ENCODE data around the gene PIAS4.
"Not testable (repeated sequence)": the region's sequence is repeated elsewhere in the genome, so short reads cannot be mapped to it uniquely, and the experiment has no call there.

Gene PIAS4, protein sequence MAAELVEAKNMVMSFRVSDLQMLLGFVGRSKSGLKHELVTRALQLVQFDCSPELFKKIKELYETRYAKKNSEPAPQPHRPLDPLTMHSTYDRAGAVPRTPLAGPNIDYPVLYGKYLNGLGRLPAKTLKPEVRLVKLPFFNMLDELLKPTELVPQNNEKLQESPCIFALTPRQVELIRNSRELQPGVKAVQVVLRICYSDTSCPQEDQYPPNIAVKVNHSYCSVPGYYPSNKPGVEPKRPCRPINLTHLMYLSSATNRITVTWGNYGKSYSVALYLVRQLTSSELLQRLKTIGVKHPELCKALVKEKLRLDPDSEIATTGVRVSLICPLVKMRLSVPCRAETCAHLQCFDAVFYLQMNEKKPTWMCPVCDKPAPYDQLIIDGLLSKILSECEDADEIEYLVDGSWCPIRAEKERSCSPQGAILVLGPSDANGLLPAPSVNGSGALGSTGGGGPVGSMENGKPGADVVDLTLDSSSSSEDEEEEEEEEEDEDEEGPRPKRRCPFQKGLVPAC

DNA sequence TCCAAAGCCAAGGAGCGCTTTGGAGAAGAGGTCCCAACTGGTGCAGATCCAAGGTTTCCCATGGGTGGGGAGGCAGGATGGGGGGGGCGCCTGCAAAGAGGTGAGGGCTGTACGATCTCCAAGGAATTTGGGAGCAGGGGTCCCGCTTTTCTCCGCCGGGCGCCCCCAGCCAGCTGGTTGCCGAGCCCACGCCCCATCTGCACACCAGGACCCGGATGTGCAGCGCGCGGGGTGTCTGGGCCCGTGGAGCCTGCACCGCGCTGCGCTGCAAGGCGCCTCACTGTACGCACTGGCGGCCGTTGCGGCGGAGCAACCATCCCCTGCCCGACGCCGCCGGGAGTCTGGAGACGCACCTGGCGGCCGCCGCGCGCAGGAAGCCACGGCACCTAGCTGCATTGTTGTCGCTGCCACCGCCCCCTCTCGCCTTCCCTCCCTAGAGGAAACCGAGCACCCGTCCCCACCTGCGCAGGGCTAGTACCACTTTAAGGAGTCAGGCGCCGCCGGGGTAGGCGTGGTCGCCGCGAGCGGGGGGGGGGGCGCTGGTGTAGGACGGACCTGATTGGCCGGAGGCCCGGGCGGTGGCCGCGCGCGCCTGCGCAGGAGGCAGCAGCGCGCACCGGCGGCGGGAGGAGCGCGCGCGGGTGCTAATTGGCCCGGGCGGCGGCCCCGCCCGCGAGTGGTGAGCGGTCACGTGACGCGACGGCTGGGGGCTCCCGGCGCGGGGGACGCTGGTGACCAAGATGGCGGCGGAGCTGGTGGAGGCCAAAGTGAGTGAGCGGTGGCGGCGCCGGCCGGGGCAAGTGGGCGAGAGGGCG is at the start of gene PIAS4:
Gene PIAS4, plus strand, starts transcription at position 716 of the 815 bp plus-strand sequence. Its CDS starts 25 bp downstream, at position 741.
- DNase-seq, result peak; percentile 96

DNA sequence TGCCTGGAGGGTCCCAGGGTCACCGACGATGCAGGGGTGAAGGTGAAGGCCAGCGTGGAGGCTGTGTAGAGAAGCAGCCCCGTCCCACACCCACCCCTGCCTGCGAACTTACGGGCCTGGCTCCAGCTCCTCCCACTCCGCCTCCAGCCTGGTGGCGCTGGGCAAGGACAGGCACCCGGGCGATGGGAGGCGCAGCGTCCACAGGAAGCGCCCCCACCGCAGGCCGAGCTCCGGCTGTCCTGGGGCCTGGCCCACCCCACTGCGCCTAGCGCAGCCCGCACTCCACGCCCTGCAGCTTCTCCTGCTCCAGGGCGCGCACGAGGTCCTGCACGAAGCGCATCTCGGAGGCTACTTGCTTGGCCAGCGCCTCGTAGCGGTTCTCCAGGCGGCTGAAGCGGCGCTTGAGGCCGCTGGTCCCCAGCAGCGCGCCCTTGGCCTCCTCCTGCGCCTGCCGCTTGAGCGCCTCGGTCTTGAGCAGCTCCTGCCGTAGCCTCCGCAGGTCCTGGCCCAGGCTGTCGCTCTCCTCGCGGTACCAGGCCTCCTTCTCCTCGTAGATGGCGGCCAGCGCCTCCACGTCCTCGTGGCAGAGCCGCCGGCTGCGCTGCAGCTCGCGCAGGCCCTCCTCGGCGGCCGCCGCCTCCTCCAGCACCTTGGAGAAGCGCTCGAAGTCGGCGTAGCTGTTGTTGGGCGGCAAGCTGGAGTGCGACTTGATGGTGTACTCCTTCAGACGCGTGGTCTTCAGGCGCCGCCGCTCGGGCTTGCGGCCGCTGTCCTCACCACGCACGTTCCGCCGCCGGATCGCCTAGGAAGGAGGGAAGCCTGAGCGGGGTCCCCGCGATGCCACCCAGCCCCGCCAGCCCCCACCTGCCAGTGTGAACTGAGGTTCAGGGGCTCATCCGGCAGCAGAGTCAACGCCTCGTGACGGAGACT is 48.4 kb upstream of the PIAS4 start:
- no peak for DNase-seq

DNA sequence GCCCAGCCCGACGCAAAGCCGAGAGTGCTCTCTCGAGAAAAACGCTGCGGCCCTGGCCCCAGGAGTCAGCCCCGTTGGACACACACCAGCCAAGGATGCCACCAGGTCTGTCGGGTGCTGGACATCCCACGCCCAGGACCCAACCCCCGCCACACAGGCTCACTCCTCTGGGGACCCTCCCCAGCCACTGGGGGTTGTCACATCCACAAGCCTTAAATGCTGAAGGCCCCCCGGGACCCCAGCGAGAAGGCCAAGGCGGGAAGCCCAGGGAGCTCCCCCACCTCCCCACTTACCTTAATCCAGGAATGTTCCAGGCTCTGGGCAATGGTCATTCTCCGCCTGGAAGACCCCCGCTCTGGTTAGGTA is 47.8 kb upstream of the PIAS4 start:
- DNase-seq, result no peak

DNA sequence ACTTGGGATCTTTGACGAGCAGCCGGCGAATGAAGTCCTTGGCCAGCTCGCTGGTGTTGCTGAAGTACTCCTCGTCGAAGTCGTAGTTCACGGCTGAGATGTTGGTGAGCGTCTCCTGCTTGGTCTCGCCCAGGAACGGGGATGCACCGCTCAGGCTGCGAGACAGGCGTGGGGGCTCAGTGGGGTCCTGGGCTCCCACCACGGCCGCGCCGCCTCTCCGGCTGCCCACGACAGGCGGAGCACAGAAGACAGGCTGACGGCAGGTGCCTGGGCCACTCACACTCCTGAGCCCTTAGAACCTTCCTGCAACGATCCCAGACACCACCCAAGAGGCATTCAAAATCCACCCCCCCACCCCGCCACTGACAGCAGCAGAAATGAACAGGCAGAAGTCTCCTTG is 46.5 kb upstream of the PIAS4 start:
- DNase-seq, result no peak

DNA sequence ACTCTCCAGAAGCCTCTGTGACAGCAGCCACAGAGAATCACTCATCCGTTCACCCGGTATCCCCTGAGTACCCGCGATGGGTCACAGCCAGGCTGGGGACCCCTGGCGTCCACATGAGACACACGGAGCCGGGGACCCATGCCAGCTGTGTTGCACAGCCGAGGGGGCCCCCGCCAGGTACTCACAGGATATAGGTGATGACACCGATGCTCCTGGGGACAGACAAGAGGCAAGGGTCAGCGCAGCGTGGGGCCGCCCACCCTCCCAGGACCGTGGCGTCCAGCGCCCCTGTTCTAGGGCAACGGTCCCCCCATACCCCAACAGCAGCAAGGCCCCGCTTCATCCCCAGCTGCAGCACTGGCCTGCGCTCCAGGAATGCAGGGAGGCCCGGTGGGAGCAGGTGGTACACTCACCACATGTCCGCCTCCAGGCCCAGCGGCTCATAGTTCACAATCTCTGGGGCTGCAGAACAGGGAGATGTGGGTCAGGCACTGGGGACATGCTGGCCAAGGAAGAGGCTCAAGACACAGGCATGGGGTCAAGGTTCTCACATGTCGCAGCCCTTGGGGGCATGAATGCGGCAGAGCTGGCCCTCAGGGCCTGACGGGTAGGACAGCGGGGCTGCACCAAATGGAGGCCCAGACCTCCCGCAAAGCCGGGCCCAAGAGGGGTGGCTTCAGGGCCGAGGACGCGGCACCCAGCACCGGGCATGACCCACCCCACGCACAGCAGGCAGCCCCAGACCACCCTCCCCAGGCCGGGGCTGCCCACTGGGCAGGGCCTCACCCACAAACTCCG is 43.9 kb upstream of the PIAS4 start:
- no peak for DNase-seq

DNA sequence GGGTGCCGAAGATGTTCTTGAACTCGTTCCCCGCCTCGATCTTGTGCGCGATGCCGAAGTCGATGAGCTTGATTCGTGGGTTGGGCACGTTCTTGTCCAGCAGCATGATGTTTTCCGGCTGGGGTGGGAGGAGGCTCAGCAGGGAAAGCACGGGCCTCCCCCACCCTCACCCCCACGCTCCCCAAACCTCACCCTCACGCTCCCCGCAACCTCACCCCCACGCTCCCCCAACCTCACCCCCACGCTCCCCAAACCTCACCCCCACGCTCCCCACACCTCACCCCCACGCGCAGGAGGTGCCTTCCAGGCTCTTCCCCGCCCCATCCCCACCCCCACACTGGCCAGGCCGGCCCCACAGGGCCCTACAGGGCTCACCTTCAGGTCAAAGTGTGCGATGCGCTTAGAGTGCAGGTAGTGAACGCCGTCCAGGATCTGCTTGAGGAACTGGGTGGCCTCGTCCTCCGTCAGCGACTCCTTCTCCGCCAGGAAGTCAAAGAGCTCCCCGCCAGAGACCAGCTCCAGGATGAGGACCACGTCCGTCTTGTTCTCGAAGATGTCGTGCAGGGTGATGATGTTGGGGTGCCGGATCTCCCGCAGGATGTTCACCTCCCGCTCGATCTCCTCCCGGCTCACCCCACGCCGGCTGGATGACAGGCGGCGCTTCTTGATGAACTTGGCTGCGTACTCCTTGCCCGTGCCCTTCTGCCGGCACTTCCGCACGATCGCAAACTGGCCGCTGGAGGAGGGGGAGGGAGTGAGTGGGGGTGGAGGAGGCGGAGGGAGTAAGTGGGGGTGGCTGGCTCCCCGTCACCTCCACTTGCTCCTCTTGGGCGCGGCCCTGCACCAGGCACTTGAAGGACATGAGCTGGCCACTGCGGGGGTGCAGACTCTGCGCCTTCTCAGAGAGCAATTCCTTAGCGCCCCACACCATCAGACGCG is 43.0 kb upstream of the PIAS4 start:
- no peak for DNase-seq

DNA sequence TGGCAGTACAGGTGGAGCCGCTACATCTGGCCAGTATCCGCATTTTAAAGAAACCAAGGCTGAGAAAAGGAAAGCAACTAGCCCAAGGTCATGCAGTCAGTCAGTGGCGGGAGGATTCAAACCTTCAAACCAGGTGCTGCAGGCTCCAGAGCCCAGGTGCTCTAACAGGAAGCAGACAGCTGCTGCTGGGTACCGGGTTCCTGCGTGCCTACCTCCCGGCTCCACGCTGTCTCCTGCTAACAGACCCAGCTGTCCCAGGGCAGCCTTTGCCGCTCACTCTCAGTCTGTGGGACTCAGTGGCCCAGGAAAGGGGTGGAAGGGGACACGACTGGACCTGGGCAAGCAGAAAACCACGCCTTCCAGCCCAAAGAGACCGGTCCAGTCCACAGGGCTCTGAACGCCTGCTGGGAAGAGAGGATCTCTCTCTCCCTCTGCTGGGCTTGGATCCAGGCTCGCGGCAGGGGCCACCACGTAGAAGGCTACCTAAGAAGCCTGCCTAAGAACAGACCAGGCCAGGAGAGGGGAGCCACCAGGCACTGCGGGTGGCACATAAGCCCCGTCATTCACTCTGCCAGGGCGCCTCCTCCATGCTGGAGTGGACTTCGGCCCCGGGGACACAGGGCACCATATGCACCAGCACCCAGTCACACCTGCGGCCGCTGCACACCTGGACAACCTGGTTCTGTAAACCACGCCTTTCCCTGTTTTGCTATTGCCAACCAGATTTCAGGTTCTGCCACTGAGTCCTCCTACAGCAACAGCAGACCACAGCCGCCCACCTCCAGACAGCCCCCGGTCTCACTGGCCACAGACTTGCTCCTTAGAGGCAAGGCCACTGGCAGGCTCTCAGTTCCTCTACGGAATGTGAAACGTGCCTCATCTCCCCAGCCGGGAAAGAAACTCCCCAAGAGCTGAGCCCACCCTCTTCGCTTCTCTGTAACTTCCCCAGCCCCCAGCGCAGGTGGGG is 41.2 kb upstream of the PIAS4 start:
- no peak for DNase-seq

DNA sequence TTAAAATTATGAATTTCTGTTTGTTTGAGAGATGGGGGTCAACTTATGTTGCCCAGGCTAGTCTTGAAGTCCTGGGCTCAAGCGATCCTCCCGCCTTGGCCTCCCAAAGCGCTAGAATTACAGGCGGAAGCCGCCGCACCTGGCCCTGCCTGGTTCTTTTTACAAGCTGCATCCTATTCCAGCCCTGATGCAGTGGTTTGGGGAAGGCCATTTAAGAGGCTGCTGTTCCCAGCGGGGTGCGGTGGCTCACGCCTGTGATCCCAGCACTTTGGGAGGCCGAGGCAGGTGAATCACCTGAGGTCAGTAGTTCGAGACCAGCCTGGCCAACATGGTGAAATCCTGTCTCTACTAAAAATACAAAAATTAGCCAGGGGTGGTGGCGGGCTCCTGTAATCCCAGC is 39.6 kb upstream of the PIAS4 start:
- DNase-seq, result not testable (repeated sequence)

DNA sequence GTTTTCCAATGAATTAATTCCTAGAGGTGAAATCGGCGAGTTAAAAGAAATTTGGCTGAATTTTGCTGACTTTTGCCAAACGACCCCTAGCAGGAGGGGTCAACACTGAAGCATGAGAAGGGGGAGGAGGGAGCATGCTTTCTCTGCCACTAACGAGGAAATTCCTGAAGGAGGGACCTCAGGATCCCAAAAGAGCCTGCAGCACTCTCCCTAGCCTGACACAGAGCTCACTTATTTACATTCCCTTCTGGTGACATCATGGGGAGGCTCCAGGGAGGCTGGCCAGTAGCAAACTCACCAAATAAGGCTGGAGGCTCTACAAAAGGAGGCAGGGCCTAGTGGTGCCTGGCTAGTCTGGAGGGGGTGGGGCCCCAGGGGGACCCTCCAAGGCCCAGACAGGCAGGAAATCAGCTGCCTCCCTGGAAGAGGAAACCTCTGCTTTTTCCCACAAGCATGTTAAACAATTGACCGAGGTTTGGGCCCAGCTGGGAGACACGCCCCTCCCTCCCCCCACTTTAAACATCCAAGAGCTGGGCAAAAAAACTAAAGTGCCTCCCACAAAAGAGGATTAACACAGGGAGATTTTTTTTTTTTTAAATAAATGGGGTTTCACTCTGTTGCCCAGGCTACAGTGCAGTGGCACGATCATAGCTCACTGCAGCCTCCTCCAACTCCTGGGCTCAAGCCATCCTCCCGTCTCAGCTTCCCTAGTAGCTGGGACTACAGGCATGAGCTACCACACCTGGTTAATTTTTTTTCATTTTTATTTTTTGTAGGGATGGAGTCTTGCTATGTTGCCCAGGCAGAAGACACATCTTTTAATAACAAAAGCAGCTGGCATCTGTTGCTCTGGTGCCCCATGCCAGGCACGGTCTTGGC is 38.7 kb upstream of the PIAS4 start:
- DNase-seq, result no peak

DNA sequence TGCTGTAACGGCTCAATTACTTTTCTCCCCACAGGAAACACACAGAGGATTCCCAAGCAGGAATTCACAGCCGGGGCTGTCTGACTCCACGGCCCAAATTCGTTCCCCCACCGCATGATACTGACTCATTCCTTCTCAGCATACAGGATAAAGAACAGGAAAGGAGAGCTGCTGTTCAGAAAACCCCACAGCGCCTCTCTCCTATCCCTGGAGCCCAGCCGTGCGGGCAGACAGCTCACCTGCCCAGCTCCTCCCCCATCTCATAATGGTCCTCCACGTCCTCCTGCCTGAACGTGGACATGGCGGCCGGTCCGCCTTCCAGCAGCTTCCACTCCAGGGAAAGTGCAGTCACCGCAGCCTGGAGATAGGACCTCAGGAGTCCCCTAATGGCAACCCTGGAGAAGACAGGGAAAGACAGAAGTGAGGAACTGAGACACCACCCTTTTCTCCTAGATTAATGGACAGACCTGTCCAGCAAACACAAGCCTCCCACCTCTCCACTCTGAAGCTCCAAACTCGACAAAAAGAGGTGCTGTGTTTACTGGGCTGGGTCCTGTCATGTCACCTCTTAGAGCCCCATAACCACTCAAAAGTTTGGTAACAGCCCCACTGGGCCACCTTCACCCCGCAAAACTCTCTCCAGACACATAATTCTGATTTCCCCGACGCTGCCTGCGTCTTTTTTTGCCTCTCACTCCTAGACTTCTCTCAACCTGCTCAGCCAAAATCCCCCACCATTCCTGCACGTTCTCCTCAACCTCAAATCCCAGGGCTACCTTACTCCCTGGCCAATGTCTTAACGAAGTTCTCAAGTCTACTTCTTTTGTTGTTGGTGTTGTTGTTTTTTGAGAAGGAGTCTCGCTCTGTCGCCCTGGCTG is 37.9 kb upstream of the PIAS4 start:
- DNase-seq, result no peak

DNA sequence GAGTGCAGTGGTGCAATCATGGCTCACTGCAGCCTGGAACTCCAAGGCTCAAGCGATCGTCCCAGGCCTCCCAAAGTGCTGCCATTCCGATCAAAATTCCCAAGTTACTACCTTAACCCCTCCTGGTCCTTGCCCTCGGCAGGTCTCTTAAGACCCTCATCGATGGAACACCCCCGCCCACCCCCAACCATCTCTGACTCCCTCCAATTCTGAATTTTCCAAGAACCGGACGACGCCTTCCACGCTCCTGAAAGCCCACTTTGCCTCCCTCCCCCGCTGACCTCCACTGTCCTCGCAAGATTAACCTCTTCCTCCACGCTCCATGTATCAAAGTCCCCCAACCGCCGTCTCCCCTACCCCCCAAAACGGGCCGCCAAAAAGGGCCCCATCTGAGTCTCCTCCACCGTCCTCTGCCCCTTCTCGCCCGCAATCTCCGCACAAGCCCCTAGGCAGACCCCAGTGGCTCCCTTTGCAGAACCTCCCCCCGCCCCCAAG is 37.2 kb upstream of the PIAS4 start:
- no peak for DNase-seq

DNA sequence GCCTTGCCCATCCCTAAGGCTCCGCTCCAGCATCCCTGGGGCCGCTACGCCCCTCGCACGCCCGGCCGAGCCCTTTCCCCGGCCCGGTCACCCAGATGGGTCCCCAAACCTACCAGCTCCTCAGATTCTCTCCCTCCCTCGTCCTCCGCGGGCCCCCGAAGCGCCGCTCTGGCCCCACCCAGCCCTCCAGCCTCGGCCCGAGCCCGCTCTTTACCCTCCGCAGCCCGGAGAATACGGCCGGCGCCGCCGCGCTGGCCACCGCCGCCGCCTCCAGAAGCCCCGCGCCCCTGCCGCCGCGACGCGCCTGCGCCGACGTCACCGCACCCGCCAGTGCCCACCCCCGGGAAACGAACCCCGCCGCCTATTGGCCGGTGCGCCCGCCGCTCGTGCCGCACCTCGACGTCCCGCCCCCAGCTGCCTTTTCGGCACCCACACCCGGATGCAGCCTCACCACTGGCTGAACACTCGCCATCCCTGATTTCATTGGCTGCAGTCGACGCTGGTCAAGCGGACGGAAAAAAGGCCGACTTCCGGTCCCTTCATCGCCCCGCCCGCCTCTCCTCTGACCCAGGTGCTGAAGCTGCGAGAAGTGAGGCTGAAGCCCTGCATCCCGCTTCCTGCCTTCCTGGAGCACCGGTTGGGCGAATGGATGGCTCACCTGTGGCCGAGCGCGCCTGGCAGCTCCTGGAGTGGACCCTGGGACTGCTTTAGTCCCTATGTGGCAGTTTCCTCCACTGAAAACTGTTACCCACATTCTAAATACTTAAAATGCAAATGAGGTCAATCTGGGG is 36.5 kb upstream of the PIAS4 start, which contains the start of gene DAPK3:
Gene DAPK3, minus strand, starts transcription at position 292 of the 791 bp plus-strand sequence. CDS start 1,364 bp downstream, outside the sequence.
- DNase-seq, result peak; percentile 92

DNA sequence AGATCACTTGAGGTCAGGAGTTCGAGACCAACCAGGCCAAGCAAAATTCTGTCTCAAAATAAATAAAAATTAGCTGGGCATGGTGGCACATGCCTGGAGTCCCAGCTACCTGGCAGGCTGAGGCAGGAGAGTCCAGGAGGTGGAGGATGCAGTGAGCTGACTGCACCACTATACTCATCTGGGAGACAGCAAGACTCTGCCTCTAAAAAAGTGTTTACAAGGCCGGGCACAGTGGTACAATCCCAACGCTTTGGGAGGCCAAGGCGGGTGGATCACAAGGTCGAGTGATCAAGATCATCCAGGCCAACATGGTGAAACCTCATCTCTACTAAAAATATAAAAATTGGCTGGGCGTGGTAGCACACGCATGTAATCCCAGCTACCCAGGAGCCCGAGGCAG is 32.4 kb upstream of the PIAS4 start:
- no peak for DNase-seq

DNA sequence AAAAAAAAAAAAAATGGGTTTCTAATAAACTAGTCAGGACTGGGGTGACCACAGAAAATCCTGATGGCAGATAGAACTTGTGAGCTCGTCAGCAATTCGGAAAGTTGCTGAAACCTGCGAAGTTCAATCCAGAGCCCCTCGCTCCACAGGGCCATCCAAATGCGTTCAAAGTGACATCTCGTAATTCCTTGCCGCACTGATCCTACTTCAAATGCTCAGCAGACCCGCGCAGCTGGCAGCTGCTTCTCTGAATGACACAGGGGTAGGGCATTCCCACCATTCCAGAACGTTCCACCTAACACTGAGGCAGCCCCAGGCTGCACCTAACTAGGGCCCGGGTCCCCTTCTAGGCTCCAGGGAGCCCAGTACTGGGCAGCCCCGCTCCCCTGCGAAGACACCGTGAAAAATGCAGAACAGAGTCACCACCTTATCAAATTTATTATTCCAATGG is 31.9 kb upstream of the PIAS4 start:
- DNase-seq, result no peak

DNA sequence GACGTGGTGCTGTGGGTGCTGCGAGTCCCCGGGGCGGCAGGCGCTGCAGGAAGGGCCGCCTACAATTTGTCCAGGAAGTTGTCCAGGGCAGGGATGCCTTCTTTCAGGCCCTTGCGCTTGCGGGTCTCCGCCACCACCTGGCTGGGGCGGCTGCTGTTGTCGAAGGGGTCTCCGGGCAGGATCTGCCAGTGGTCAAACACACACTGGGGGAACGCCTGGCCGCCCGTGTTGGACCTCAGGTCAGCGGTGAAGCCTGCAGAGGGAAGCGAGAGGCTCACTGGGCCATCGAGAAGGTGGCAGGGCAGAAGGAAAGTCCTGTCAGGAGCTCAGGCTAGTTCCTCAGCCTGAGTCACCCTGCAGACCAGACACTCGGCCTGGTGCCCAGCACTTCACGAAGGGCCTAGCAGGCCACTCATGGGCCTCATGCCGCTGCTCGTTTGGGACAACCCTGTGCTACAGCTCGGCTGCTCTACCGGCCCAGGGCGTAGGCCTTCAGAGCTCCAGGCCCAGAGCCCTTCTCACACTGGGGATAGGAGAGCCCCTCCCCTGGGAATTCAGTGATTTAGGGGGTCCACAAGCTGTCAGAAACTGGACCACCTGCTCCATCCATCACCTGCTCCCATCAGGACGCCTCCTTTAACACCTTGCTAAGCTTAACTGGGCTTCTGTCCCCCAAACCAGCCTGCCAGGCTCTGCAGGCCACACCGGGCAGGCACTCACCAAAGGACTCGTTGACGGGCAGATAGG is 30.9 kb upstream of the PIAS4 start:
- DNase-seq, result no peak

All from activated naive CD4-positive, alpha-beta T cell treated with anti-CD3 and anti-CD28 coated beads, Interleukin-2, amount 50 U/mL, for 16 hours (primary cell).